Measurements from ENCODE around the gene ACACB. TPM values are rescaled to one million over a fixed set of nuclear protein-coding genes. Genes with fewer than 3 reads are reported as not detected.

Gene ACACB
- total RNA-seq, 1 donor from 2014 or later = 5.9 TPM

- Mint-ChIP-seq H3K27ac (ENCODE audit: unreplicated experiment) (peak overlapping the region; percentile 92), H3K9me3 (ENCODE audit: low read depth) (no peaks in the 10 kb centered on the region), H3K36me3 (ENCODE audit: low read depth) (peaks cover 3% of the 10 kb centered on the region), H3K4me1 (ENCODE audit: low read depth) (peaks cover 27% of the 10 kb centered on the region), H3K4me3 (ENCODE audit: unreplicated experiment) (peak overlapping the region; percentile 71), H3K27me3 (ENCODE audit: low read depth) (no peaks in the 10 kb centered on the region)
- TF ChIP-seq, protein P1, sequence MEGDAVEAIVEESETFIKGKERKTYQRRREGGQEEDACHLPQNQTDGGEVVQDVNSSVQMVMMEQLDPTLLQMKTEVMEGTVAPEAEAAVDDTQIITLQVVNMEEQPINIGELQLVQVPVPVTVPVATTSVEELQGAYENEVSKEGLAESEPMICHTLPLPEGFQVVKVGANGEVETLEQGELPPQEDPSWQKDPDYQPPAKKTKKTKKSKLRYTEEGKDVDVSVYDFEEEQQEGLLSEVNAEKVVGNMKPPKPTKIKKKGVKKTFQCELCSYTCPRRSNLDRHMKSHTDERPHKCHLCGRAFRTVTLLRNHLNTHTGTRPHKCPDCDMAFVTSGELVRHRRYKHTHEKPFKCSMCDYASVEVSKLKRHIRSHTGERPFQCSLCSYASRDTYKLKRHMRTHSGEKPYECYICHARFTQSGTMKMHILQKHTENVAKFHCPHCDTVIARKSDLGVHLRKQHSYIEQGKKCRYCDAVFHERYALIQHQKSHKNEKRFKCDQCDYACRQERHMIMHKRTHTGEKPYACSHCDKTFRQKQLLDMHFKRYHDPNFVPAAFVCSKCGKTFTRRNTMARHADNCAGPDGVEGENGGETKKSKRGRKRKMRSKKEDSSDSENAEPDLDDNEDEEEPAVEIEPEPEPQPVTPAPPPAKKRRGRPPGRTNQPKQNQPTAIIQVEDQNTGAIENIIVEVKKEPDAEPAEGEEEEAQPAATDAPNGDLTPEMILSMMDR (IDR thresholded peaks at IDR 0.05) = no peak
- DNase-seq (ENCODE audit: low spot score) = no peak
These were observed 5.3 kb upstream of the ACACB start for GRCh38 chr12:109110988-109111495.

- Mint-ChIP-seq H3K27ac (ENCODE audit: unreplicated experiment) (no peak overlapping the region), H3K9me3 (ENCODE audit: low read depth) (no peaks in the 10 kb centered on the region), H3K4me3 (ENCODE audit: unreplicated experiment) (no peak overlapping the region), H3K27me3 (ENCODE audit: low read depth) (no peaks in the 10 kb centered on the region), H3K4me1 (ENCODE audit: low read depth) (peaks cover 27% of the 10 kb centered on the region), H3K36me3 (ENCODE audit: low read depth) (no peaks in the 10 kb centered on the region)
- no peak for DNase-seq (ENCODE audit: low spot score)
- TF ChIP-seq, protein P1 (IDR thresholded peaks at IDR 0.05) = no peak
These were observed 3.5 kb upstream of the ACACB start for GRCh38 chr12:109112720-109113465.

DNA sequence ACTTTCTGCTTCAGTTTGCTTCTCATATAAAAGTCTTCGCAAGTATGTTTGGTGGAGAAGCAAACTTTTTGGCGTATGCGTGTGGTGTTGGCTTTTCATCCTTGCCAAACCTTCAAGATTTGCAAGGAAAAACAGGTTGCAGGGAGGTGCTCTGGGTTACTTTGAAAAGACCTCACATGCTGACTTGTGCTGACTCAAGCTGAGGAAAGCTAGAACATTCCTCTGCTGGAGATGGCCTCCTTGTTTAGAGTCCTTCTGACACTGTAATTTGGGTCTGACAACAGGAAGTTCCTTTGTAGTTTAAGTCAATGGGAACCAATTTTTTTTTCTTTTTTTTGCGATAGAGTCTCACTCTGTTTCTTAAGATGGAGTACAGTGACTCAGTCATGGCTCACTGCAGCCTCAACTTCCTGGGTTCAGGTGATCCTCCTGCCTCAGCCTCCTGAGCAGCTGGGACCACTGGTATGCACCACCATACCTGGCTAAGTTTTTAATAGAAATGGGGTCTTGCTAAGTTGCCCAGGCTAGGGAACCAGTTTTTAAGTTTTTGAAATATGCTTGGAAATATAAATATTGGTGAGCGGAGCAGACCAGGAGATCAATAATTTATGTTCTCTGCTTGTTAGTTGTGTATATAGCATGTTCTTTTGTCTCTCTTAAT is 2.6 kb upstream of the ACACB start:
- Mint-ChIP-seq H3K4me3 (ENCODE audit: unreplicated experiment) (no peak overlapping the region), H3K9me3 (ENCODE audit: low read depth) (no peaks in the 10 kb centered on the region), H3K4me1 (ENCODE audit: low read depth) (peaks cover 27% of the 10 kb centered on the region), H3K27me3 (ENCODE audit: low read depth) (no peaks in the 10 kb centered on the region), H3K36me3 (ENCODE audit: low read depth) (no peaks in the 10 kb centered on the region), H3K27ac (ENCODE audit: unreplicated experiment) (no peak overlapping the region)
- TF ChIP-seq, protein P1 (IDR thresholded peaks at IDR 0.05) = no peak
- DNase-seq (ENCODE audit: low spot score) = no peak

GRCh38 chr12:109114644-109115043 is 1.7 kb upstream of the ACACB start:
- peaks cover 27% of the 10 kb centered on the region for H3K4me1 Mint-ChIP-seq (ENCODE audit: low read depth)
- H3K4me3 Mint-ChIP-seq (ENCODE audit: unreplicated experiment) = no peak overlapping the region
- no peaks in the 10 kb centered on the region for H3K36me3 Mint-ChIP-seq (ENCODE audit: low read depth)
- DNase-seq (ENCODE audit: low spot score) = no peak
- H3K9me3 Mint-ChIP-seq (ENCODE audit: low read depth) = no peaks in the 10 kb centered on the region
- H3K27me3 Mint-ChIP-seq (ENCODE audit: low read depth) = no peaks in the 10 kb centered on the region
- TF ChIP-seq, protein P1 (IDR thresholded peaks at IDR 0.05) = no peak
- no peak overlapping the region for H3K27ac Mint-ChIP-seq (ENCODE audit: unreplicated experiment)

- H3K4me3 Mint-ChIP-seq (ENCODE audit: unreplicated experiment) = no peak overlapping the region
- TF ChIP-seq, protein P1 (IDR thresholded peaks at IDR 0.05) = no peak
- peaks cover 24% of the 10 kb centered on the region for H3K4me1 Mint-ChIP-seq (ENCODE audit: low read depth)
- no peaks in the 10 kb centered on the region for H3K27me3 Mint-ChIP-seq (ENCODE audit: low read depth)
- H3K27ac Mint-ChIP-seq (ENCODE audit: unreplicated experiment) = no peak overlapping the region
- no peaks in the 10 kb centered on the region for H3K9me3 Mint-ChIP-seq (ENCODE audit: low read depth)
- no peaks in the 10 kb centered on the region for H3K36me3 Mint-ChIP-seq (ENCODE audit: low read depth)
- DNase-seq (ENCODE audit: low spot score) = no peak
These were observed 1.0 kb upstream of the ACACB start for GRCh38 chr12:109115404-109115757.
